Caco-2 (cell line): Measurements from ENCODE around the gene ATRAID. TPM values are rescaled to one million over a fixed set of nuclear protein-coding genes. Genes with fewer than 3 reads are reported as not detected.

Experiments used
- Bru-seq: library from RNA; stranded (reverse); fragments of 400-500 nt; gene quantifications from one replicate; lab custom pipeline; 2021; lab: Mats Ljungman, UMichigan
- BruChase-seq, 2 experiments: library from RNA; stranded (reverse); fragments of 400-500 nt; gene quantifications; one replicate each; lab custom pipeline; 2021; lab: Mats Ljungman, UMichigan
- BruUV-seq: library from RNA; stranded (reverse); fragments of 400-500 nt; replicated peaks from 2 replicates; lab custom pipeline; 2021; lab: Mats Ljungman, UMichigan
- CTCF ChIA-PET: fragments of 300-600 bp; sonication (Branson Sonifier 250); formaldehyde crosslinking; loops from one replicate; lab custom pipeline; 2022; ENCODE audit warnings: antibody characterized with exemption; lab: Charles Lee
- POLR2A ChIA-PET: fragments of 300-600 bp; sonication (Branson Sonifier 250); formaldehyde crosslinking; loops from one replicate; lab custom pipeline; 2022; ENCODE audit warnings: antibody characterized with exemption; lab: Charles Lee
- DNase-seq, 2 experiments: peaks; one replicate each; pipeline versions ENCODE4 v3.0.0 to v3.0.0-alpha.2; 2020 to 2022
- H3K27me3 ChIP-seq: replicated peaks from 2 replicates; pipeline ENCODE4 v1.6.0; 2011; ENCODE audit warnings: low read length; ENCODE audit not compliant: control insufficient read depth, insufficient read depth
- H3K36me3 ChIP-seq: 2 replicates; pipeline ENCODE4 v1.5.1; 2011; ENCODE audit warnings: low read length; ENCODE audit not compliant: control insufficient read depth, insufficient read depth
- H3K4me1 ChIP-seq: fragments of 250-450 bp; sonication (Bioruptor Pico); 2 replicates; pipeline ENCODE4 v1.5.1; 2020; ENCODE audit warnings: mild to moderate bottlenecking
- H3K4me3 ChIP-seq: 2 replicates; pipeline ENCODE4 v1.5.1; 2011; ENCODE audit warnings: low read depth, mild to moderate bottlenecking, control low read depth, low read length
- H3K9me3 ChIP-seq: fragments of 250-450 bp; sonication (Bioruptor Pico); 2 replicates; pipeline ENCODE4 v1.5.1; 2020; ENCODE audit warnings: mild to moderate bottlenecking, moderate library complexity
- H3K27ac Mint-ChIP-seq: one replicate; pipeline ENCODE4 v1.8.0; 2022; ENCODE audit warnings: mixed read lengths; ENCODE audit not compliant: unreplicated experiment
- H3K27me3 Mint-ChIP-seq: one replicate; pipeline ENCODE4 v1.8.0; 2022; ENCODE audit warnings: mixed read lengths; ENCODE audit not compliant: insufficient read depth, unreplicated experiment
- H3K36me3 Mint-ChIP-seq: one replicate; pipeline ENCODE4 v1.8.0; 2022; ENCODE audit warnings: mild to moderate bottlenecking, mixed read lengths; ENCODE audit not compliant: insufficient read depth, unreplicated experiment
- H3K4me1 Mint-ChIP-seq: one replicate; pipeline ENCODE4 v1.8.0; 2022; ENCODE audit warnings: low read depth, mixed read lengths; ENCODE audit not compliant: unreplicated experiment
- H3K4me3 Mint-ChIP-seq: one replicate; pipeline ENCODE4 v1.8.0; 2022; ENCODE audit warnings: mild to moderate bottlenecking, moderate library complexity, mixed read lengths; ENCODE audit not compliant: unreplicated experiment
- H3K9me3 Mint-ChIP-seq: one replicate; pipeline ENCODE4 v1.8.0; 2022; ENCODE audit warnings: mixed read lengths; ENCODE audit not compliant: unreplicated experiment
- intact Hi-C: fragments of 100-400 bp; cut with micrococcal nuclease; formaldehyde crosslinking; loops from one replicate; pipeline ENCODE4 v1.10.0; 2022; ENCODE audit not compliant: unreplicated experiment
- long read RNA-seq: library from polyadenylated mRNA; stranded (forward); transcript quantifications from one replicate; pipeline ENCODE4 v2.0.0, GENCODE V29; 2022
- total RNA-seq: library from RNA; stranded (reverse); gene quantifications from 2 replicates; pipeline ENCODE4 v1.2.3, GENCODE V29; 2022
- TF ChIP-seq, protein P1 (sequence below), 2 experiments: fragments of 200-600 bp in 1 of 2; IDR thresholded peaks; 1 replicate in 1 of 2; 2 replicates in 1 of 2; pipeline versions ENCODE4 v1.5.1 to v1.8.0; 2011 to 2022; ENCODE audit warnings: antibody characterized with exemption in 1 of 2, control low read depth in 1 of 2, inconsistent platforms in 1 of 2, low read depth in 1 of 2, low read length in 1 of 2, mild to moderate bottlenecking in 1 of 2, moderate library complexity in 1 of 2; ENCODE audit not compliant: insufficient read depth in 1 of 2, severe bottlenecking in 1 of 2, unreplicated experiment in 1 of 2

The ATRAID gene, protein sequence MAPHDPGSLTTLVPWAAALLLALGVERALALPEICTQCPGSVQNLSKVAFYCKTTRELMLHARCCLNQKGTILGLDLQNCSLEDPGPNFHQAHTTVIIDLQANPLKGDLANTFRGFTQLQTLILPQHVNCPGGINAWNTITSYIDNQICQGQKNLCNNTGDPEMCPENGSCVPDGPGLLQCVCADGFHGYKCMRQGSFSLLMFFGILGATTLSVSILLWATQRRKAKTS
- total RNA-seq (150 and 157 TPM in 2 replicates), Bru-seq, nascent RNA (percentile 95 among the genes with signal in this experiment), BruChase-seq, experiment 1, labeled RNA remaining after a 2-hour chase (percentile 88 among the genes with signal in this experiment), BruChase-seq, experiment 2, labeled RNA remaining after a 6-hour chase (percentile 94 among the genes with signal in this experiment)
- long read RNA-seq, transcript ATRAID-202 (7 exons, 1,059 nt), result minor isoform, 79 of 401 reads
- long read RNA-seq, transcript ATRAID-201 (7 exons, 1,240 nt), result major isoform, 307 of 401 reads
- long read RNA-seq, partial matches to known transcripts, result 6 of 401 reads
- long read RNA-seq, other reads (novel, unspliced or antisense), result 8 of 401 reads

DNA sequence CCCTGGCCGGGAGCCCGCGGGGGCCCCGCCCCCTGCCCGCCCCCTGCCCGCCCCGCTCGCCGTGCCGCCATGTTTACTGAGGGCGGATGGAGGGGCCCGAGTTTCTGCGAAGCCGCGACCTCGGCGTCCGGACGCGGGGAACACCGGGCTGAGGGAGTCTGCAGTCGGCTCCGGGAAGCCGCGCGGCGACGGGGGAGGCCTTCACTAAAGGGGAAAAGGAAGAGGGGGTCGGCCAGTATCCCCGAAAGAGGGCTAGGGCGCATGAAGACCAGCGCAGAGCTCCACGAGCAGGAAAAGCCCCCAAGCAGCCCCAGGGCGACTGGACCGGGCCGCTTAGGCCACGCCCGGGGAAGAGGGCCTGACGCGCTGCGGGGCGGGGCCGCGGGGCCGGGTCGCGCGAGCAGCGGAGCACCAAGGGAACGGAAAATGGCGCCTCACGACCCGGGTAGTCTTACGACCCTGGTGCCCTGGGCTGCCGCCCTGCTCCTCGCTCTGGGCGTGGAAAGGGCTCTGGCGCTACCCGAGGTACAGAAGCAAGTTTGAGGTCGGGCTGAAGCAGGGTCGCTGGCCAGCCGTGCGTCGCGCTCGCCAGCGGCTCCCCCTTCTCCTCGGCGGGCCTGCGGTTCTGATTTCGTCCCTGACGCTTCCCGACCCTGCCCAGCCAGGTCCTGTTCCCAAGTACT is at the start of gene ATRAID, which contains the start of gene SLC5A6:
Gene ATRAID, plus strand, starts transcription at position 99 of the 683 bp plus-strand sequence. Its CDS starts 328 bp downstream, at position 427.
Gene SLC5A6, minus strand, starts transcription at position 326 of the 683 bp plus-strand sequence. CDS start 4,618 bp downstream, outside the sequence.
- no TSS peak for BruUV-seq
- Mint-ChIP-seq H3K9me3 (no peaks in the 10 kb centered on the region), H3K4me1 (peaks cover 29% of the 10 kb centered on the region), H3K4me3 (peak within 1 kb of the TSS; percentile 98), H3K27me3 (no peaks in the 10 kb centered on the region), H3K36me3 (peaks cover 60% of the 10 kb centered on the region), H3K27ac (peak within 1 kb of the TSS; percentile 100)
- no peaks in the 10 kb centered on the region for H3K9me3 ChIP-seq
- H3K4me1 ChIP-seq, result peaks cover 30% of the 10 kb centered on the region
- no peaks in the 10 kb centered on the region for H3K27me3 ChIP-seq
- POLR2A ChIA-PET, result interaction anchor here (0.5 to 1.5 kb wide), 11 partner anchors 9 to 414 kb away, joined by 3 to 15 read pairs (median 4); partner anchors contain the start of genes ABHD1 and OST4
- intact Hi-C loops, result loop anchor here (2.0 to 5.0 kb wide), 2 partner anchors 115 to 145 kb away; partner anchors contain the start of gene GTF3C2
- peak; percentile 90 to 96 for DNase-seq
- TF ChIP-seq, protein P1, sequence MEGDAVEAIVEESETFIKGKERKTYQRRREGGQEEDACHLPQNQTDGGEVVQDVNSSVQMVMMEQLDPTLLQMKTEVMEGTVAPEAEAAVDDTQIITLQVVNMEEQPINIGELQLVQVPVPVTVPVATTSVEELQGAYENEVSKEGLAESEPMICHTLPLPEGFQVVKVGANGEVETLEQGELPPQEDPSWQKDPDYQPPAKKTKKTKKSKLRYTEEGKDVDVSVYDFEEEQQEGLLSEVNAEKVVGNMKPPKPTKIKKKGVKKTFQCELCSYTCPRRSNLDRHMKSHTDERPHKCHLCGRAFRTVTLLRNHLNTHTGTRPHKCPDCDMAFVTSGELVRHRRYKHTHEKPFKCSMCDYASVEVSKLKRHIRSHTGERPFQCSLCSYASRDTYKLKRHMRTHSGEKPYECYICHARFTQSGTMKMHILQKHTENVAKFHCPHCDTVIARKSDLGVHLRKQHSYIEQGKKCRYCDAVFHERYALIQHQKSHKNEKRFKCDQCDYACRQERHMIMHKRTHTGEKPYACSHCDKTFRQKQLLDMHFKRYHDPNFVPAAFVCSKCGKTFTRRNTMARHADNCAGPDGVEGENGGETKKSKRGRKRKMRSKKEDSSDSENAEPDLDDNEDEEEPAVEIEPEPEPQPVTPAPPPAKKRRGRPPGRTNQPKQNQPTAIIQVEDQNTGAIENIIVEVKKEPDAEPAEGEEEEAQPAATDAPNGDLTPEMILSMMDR (IDR thresholded peaks at IDR 0.05; ENCODE audit: insufficient read depth in 1 of 2, low read depth in 1 of 2, low read length in 1 of 2, severe bottlenecking in 1 of 2, unreplicated experiment in 1 of 2), result no peak
- peaks cover 12% of the 10 kb centered on the region for H3K36me3 ChIP-seq
- CTCF ChIA-PET, result interaction anchor here (0.6 to 1.0 kb wide), 5 partner anchors 21 to 466 kb away, joined by 3 to 6 read pairs (median 4); partner anchors contain the start of gene PREB
- H3K4me3 ChIP-seq, result peak within 1 kb of the TSS; percentile 58

DNA sequence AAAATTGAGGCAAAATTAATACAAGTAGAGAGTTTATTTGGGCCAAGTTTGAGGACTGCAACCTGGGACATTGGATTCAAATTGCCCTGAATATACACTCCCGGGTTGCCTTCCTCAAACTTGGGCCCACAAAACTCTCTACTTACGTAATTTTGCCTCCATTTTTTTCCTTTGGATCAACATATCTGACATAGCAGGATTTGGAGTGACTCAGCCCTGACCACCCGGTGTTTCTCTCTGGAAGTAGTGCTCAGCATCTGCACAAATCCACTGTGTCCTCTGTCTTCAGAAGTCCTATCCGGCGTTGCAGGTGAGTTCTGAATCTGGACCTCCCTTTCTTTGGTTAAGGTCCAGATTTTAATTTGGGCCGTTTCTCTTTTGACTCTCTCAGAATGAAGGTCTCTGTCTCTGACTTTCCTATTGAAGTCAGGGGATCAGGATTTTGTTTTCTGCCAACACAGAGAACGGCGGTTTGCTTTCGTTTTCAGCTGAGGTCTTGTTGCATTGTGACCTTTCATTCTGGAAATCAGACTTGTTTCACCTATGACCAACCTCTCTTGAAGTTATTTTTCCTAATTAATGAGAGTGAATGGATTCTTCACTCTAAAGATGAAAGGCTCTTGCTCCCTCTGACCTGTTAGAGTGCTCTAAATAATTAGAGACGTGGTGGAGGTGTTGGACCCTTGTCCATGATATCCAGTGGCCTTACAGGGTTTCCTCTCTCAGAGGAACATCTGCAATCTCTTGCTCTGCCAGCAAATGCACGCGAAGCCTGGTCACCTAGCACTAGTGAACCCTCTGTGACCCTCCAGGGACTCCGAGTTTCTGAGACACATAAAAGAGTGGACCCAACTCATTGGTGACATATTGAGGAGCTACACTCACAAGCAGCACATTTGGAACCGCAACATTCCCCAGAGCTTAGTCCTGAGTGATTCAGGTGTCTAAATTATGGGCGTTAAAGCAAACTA is 49.4 kb upstream of the ATRAID start:
- Histone ChIP-seq H3K4me1 (peaks cover 13% of the 10 kb centered on the region), H3K36me3 (no peaks in the 10 kb centered on the region), H3K27me3 (no peaks in the 10 kb centered on the region), H3K4me3 (no peak overlapping the region), H3K9me3 (no peaks in the 10 kb centered on the region)
- TF ChIP-seq, protein P1 (IDR thresholded peaks at IDR 0.05; ENCODE audit: insufficient read depth in 1 of 2, low read depth in 1 of 2, low read length in 1 of 2, severe bottlenecking in 1 of 2, unreplicated experiment in 1 of 2), result no peak
- POLR2A ChIA-PET, result no interaction called here
- H3K27ac Mint-ChIP-seq, result no peak overlapping the region
- no peak for DNase-seq
- peaks cover 13% of the 10 kb centered on the region for H3K4me1 Mint-ChIP-seq
- H3K36me3 Mint-ChIP-seq, result peaks cover 5% of the 10 kb centered on the region
- BruUV-seq, result no TSS peak
- no peaks in the 10 kb centered on the region for H3K9me3 Mint-ChIP-seq
- no peak overlapping the region for H3K4me3 Mint-ChIP-seq
- intact Hi-C loops, result no loop called here
- CTCF ChIA-PET, result interaction anchor here (1.5 kb wide), 1 partner anchor 29 kb away, joined by 4 read pairs; no protein-coding TSS in a partner anchor
- no peaks in the 10 kb centered on the region for H3K27me3 Mint-ChIP-seq
